ENCODE data around the gene UBE2L6.
A peak's percentile ranks its signal among the peaks of the same experiment; 100 is the strongest.

The UBE2L6 gene

GRCh38 chr11:57529012-57529411 is 38.5 kb downstream of the UBE2L6 start:
- TF ChIP-seq YY1 (IDR thresholded peaks at IDR 0.05; ENCODE audit: low read depth) (no peak), TCF12 (IDR thresholded peaks at IDR 0.05; ENCODE audit: low read depth) (no peak), USF1 (IDR thresholded peaks at IDR 0.05) (no peak), TAF1 (IDR thresholded peaks at IDR 0.05; ENCODE audit: low read depth) (no peak), CREB1 (IDR thresholded peaks at IDR 0.05; ENCODE audit: low read depth) (no peak), RAD21 (IDR thresholded peaks at IDR 0.05; ENCODE audit: low read depth) (no peak), CEBPB (IDR thresholded peaks at IDR 0.05) (no peak)

GRCh38 chr11:57527056-57527631 is 40.3 kb downstream of the UBE2L6 start:
- TF ChIP-seq MAX (IDR thresholded peaks at IDR 0.05), result 0 out of 2 replicates have a peak, but pooled peaks have one; percentile 13
- no peak for TF ChIP-seq NFIC (IDR thresholded peaks at IDR 0.05)
- TF ChIP-seq RAD21 (IDR thresholded peaks at IDR 0.05; ENCODE audit: low read depth), result peak; percentile 88

- TF ChIP-seq TEAD4 (IDR thresholded peaks at IDR 0.05), result no peak
- no peak for TF ChIP-seq CREB1 (IDR thresholded peaks at IDR 0.05; ENCODE audit: low read depth)
- TF ChIP-seq FOXM1 (IDR thresholded peaks at IDR 0.05; ENCODE audit: borderline replicate concordance, low read depth), result no peak
Measured at GRCh38 chr11:57523419-57523818, 44.1 kb downstream of the UBE2L6 start.

GRCh38 chr11:57521116-57521515 is 46.4 kb downstream of the UBE2L6 start:
- TF ChIP-seq ZBTB7A (IDR thresholded peaks at IDR 0.05; ENCODE audit: low read depth), result no peak
- TF ChIP-seq USF1 (IDR thresholded peaks at IDR 0.05), result no peak
- TF ChIP-seq RAD21 (IDR thresholded peaks at IDR 0.05; ENCODE audit: low read depth), result no peak
- TF ChIP-seq NFIC (IDR thresholded peaks at IDR 0.05), result no peak
- no peak for TF ChIP-seq CREB1 (IDR thresholded peaks at IDR 0.05; ENCODE audit: low read depth)
- TF ChIP-seq TAF1 (IDR thresholded peaks at IDR 0.05; ENCODE audit: low read depth), result no peak
- no peak for TF ChIP-seq EGR1 (IDR thresholded peaks at IDR 0.05)
- no peak for TF ChIP-seq EP300 (IDR thresholded peaks at IDR 0.05; ENCODE audit: borderline replicate concordance)
- no peak for TF ChIP-seq FOXM1 (IDR thresholded peaks at IDR 0.05; ENCODE audit: borderline replicate concordance, low read depth)
- TF ChIP-seq YY1 (IDR thresholded peaks at IDR 0.05; ENCODE audit: low read depth), result no peak

- TF ChIP-seq TCF12 (IDR thresholded peaks at IDR 0.05; ENCODE audit: low read depth) (no peak), NFIC (IDR thresholded peaks at IDR 0.05) (no peak), TAF1 (IDR thresholded peaks at IDR 0.05; ENCODE audit: low read depth) (no peak), RAD21 (IDR thresholded peaks at IDR 0.05; ENCODE audit: low read depth) (no peak), EP300 (IDR thresholded peaks at IDR 0.05; ENCODE audit: borderline replicate concordance) (no peak), TEAD4 (IDR thresholded peaks at IDR 0.05) (no peak), FOXM1 (IDR thresholded peaks at IDR 0.05; ENCODE audit: borderline replicate concordance, low read depth) (no peak), ZBTB7A (IDR thresholded peaks at IDR 0.05; ENCODE audit: low read depth) (no peak), EGR1 (IDR thresholded peaks at IDR 0.05) (no peak)
Measured at GRCh38 chr11:57516061-57516443, 51.4 kb downstream of the UBE2L6 start.

- TF ChIP-seq RAD21 (IDR thresholded peaks at IDR 0.05; ENCODE audit: low read depth) (no peak), CEBPB (IDR thresholded peaks at IDR 0.05) (no peak), REST (IDR thresholded peaks at IDR 0.05; ENCODE audit: low read depth) (no peak), EGR1 (IDR thresholded peaks at IDR 0.05) (peak; percentile 44; the same call in 1 of the 2 replicates), CREB1 (IDR thresholded peaks at IDR 0.05; ENCODE audit: low read depth) (no peak), FOXM1 (IDR thresholded peaks at IDR 0.05; ENCODE audit: borderline replicate concordance, low read depth) (no peak), TCF12 (IDR thresholded peaks at IDR 0.05; ENCODE audit: low read depth) (no peak), ZBTB7A (IDR thresholded peaks at IDR 0.05; ENCODE audit: low read depth) (peak; percentile 90), MAX (IDR thresholded peaks at IDR 0.05) (peak; percentile 46; the same call in 1 of the 2 replicates), USF1 (IDR thresholded peaks at IDR 0.05) (peak; percentile 92)
Measured at GRCh38 chr11:57515332-57516060, 52.0 kb downstream of the UBE2L6 start, which contains the start of gene SLC43A1. TSS of gene SLC43A1 (minus strand) at chr11:57515702. CDS start at chr11:57514111, 1,591 bp downstream.
